ENCODE results near the gene CSRNP2.

- TF ChIP-seq POLR2A (IDR thresholded peaks at IDR 0.05; ENCODE audit: low read length) (no peak), GATA1 (IDR thresholded peaks at IDR 0.05; ENCODE audit: low read depth, low read length) (no peak)
Measured at GRCh38 chr12:51065530-51065929, 17.9 kb downstream of the CSRNP2 start.

Data from erythroblast (primary cell).